Nephron progenitor cell (in vitro differentiated cells): ENCODE results near the gene ERMAP.
"Not testable (repeated sequence)": the region's sequence is repeated elsewhere in the genome, so short reads cannot be mapped to it uniquely, and the experiment has no call there.

ENCODE experiments used
- DNase-seq: peaks from one replicate; pipeline ENCODE4 v3.0.0; 2021
- H3K27ac Mint-ChIP-seq: 2 replicates; pipeline ENCODE4 v1.8.0; 2021; ENCODE audit warnings: mild to moderate bottlenecking, moderate library complexity, mixed read lengths
- H3K27me3 Mint-ChIP-seq: 2 replicates; pipeline ENCODE4 v1.8.0; 2021; ENCODE audit warnings: mild to moderate bottlenecking, low read depth, mixed read lengths; ENCODE audit not compliant: poor library complexity
- H3K36me3 Mint-ChIP-seq: 2 replicates; pipeline ENCODE4 v1.8.0; 2021; ENCODE audit warnings: low read depth, mixed read lengths
- H3K4me1 Mint-ChIP-seq: 2 replicates; pipeline ENCODE4 v1.8.0; 2021; ENCODE audit warnings: mixed read lengths
- H3K4me3 Mint-ChIP-seq: 2 replicates; pipeline ENCODE4 v1.8.0; 2021; ENCODE audit warnings: mild to moderate bottlenecking, moderate library complexity, mixed read lengths
- H3K9me3 Mint-ChIP-seq: 2 replicates; pipeline ENCODE4 v1.8.0; 2021; ENCODE audit warnings: mild to moderate bottlenecking, moderate library complexity, mixed read lengths
- CTCF ChIP-seq: fragments of 200-600 bp; sonication (generic); IDR thresholded peaks from 2 replicates; pipeline ENCODE4 v1.5.0; 2021; ENCODE audit warnings: antibody characterized with exemption

Gene ERMAP

GRCh38 chr1:42797979-42798378, 18.9 kb upstream of the ERMAP start:
- Mint-ChIP-seq H3K9me3 (peaks cover under 1% of the 10 kb centered on the region), H3K4me1 (peaks cover 10% of the 10 kb centered on the region), H3K27ac (peak overlapping the region; percentile 12), H3K27me3 (no peaks in the 10 kb centered on the region), H3K4me3 (no peak overlapping the region), H3K36me3 (peaks cover 4% of the 10 kb centered on the region)
- DNase-seq, result no peak
- TF ChIP-seq CTCF, result no peak

GRCh38 chr1:42801832-42802473, 15.0 kb upstream of the ERMAP start:
- Mint-ChIP-seq H3K4me3 (no peak overlapping the region), H3K27me3 (peaks cover 6% of the 10 kb centered on the region), H3K4me1 (peaks cover 10% of the 10 kb centered on the region), H3K36me3 (peaks cover 42% of the 10 kb centered on the region), H3K27ac (no peak overlapping the region), H3K9me3 (peaks cover 18% of the 10 kb centered on the region)
- no peak for TF ChIP-seq CTCF
- DNase-seq, result no peak

GRCh38 chr1:42806171-42806570, 10.8 kb upstream of the ERMAP start:
- peaks cover 18% of the 10 kb centered on the region for H3K9me3 Mint-ChIP-seq
- no peak for TF ChIP-seq CTCF
- H3K36me3 Mint-ChIP-seq, result peaks cover 76% of the 10 kb centered on the region
- DNase-seq, result no peak
- H3K27ac Mint-ChIP-seq, result no peak overlapping the region
- no peak overlapping the region for H3K4me3 Mint-ChIP-seq
- H3K27me3 Mint-ChIP-seq, result peaks cover 6% of the 10 kb centered on the region
- H3K4me1 Mint-ChIP-seq, result no peaks in the 10 kb centered on the region

- Mint-ChIP-seq H3K9me3 (peaks cover 18% of the 10 kb centered on the region), H3K4me1 (peaks cover 3% of the 10 kb centered on the region), H3K27me3 (peaks cover 6% of the 10 kb centered on the region), H3K4me3 (no peak overlapping the region), H3K36me3 (peaks cover 80% of the 10 kb centered on the region), H3K27ac (no peak overlapping the region)
- DNase-seq, result no peak
- TF ChIP-seq CTCF, result no peak
Measured at GRCh38 chr1:42806593-42806992, 10.3 kb upstream of the ERMAP start.

GRCh38 chr1:42807056-42807668, 9.8 kb upstream of the ERMAP start:
- H3K9me3 Mint-ChIP-seq, result peaks cover 18% of the 10 kb centered on the region
- TF ChIP-seq CTCF, result no peak
- DNase-seq, result no peak
- H3K27me3 Mint-ChIP-seq, result peaks cover 6% of the 10 kb centered on the region
- H3K36me3 Mint-ChIP-seq, result peaks cover 83% of the 10 kb centered on the region
- no peak overlapping the region for H3K27ac Mint-ChIP-seq
- no peak overlapping the region for H3K4me3 Mint-ChIP-seq
- peaks cover 7% of the 10 kb centered on the region for H3K4me1 Mint-ChIP-seq

GRCh38 chr1:42814815-42815214, 2.1 kb upstream of the ERMAP start:
- H3K27ac Mint-ChIP-seq, H3K27me3 Mint-ChIP-seq, DNase-seq, H3K9me3 Mint-ChIP-seq: not testable (repeated sequence)
- H3K36me3 Mint-ChIP-seq, result peaks cover 39% of the 10 kb centered on the region
- H3K4me1 Mint-ChIP-seq, result peaks cover 18% of the 10 kb centered on the region
- H3K4me3 Mint-ChIP-seq, result peak overlapping the region; percentile 54
